ENCODE data around the gene ANKRD28.
"Not testable (repeated sequence)": the region's sequence is repeated elsewhere in the genome, so short reads cannot be mapped to it uniquely, and the experiment has no call there.

Gene ANKRD28

GRCh38 chr3:15797642-15798303, at the start of gene ANKRD28:
TSS of gene ANKRD28 (minus strand) at chr3:15797979. CDS start at chr3:15796521, 1,458 bp downstream.
- peak; percentile 69 for DNase-seq (ENCODE audit: low spot score)

GRCh38 chr3:15847239-15847638, 49.5 kb upstream of the ANKRD28 start:
- no peak for DNase-seq (ENCODE audit: low spot score)

GRCh38 chr3:15846606-15847005, 48.8 kb upstream of the ANKRD28 start:
- no peak for DNase-seq (ENCODE audit: low spot score)

DNA sequence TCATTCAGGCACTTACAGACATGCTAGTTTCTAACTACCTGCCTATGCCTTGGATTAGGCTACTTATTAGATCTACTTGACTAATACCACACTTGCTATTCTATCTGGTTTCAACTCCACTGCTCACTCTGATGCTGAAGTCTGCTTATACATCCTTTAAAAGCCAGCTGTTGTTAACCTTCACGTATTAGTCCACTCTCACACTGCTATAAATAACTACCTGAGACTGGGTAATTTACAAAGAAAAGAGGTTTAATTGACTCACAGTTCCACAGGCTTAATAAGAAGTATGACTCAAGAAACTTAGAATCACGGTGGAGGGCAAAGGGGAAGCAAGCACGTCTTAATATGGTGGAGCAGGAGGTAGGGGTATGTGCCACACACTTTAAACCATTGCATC, 47.7 kb upstream of the ANKRD28 start:
- no peak for DNase-seq (ENCODE audit: low spot score)

DNA sequence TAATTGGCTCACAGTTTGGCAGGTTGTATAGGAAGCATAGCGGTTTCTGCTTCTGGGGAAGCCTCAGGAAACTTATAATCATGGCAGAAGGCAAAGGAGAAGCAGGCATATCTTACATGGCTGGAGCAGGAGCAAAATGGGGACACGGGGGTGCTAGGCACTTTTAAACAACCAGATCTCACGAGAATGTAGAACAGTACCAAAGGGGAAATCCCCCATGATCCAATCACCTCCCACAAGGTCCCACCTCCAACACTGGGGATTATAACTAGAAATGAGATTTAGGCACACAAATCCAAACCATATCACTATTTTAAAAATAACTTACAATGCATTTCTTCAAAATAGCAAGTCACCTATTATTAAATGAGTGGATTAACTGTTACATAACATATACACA, 47.1 kb upstream of the ANKRD28 start:
- DNase-seq (ENCODE audit: low spot score), result no peak

DNA sequence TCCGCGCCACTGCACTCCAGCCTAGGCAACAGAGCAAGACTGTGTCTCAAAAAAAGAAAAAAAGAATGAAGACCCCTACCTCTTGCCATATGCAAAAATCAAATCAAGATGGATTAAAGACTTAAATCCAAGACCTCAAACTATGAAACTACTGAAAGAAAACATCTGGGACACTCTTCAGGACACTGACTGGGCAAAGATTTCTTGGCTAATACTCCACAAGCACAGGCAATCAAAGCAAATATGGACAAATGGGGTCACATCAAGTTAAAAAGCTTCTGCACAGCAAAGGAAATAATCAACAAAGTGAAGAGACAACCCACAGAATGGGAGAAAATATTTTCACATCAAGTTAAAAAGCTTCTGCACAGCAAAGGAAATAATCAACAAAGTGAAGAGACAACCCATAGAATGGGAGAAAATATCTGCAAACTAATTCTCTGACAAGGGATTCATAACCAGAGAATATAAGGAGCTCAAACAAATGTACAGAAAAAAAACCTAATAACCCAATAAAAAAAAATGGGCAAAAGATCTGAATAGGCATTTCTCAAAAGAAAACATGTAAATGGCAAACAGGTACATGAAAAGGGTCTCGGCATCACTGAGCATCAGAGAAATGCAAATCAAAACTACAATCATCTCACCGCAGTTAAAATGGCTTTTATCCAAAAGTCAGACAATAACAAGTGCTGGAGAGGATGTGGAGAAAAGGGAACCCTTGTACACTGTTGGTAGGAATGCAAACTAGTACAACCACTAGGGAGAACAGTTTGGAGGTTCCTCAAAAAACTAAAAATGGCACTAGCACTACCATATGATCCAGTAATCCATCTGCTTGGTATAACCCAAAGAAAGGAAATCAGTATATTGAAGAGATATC, 43.6 kb upstream of the ANKRD28 start:
- DNase-seq (ENCODE audit: low spot score), result not testable (repeated sequence)

- DNase-seq (ENCODE audit: low spot score), result no peak
Measured at GRCh38 chr3:15839568-15839967, 41.8 kb upstream of the ANKRD28 start.

DNA sequence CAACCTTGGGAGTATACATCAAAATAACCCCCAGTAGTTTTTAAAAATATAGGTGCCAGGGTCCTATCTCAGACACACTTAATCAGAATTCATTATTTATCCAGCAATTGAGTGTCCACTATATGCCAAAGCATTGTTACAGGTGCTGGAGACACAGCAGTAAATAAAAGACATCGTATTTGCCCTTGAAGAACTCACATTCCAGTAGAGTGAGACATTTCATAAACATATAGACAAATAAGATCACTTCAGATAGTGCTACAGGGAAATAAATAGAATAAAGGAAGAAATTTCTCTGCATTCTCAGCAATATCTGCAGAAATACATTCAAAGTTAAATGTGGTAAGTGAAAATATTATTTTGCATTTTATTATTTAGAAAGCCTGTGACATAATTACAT, 34.1 kb upstream of the ANKRD28 start:
- no peak for DNase-seq (ENCODE audit: low spot score)

GRCh38 chr3:15825016-15825415, 27.2 kb upstream of the ANKRD28 start:
- DNase-seq (ENCODE audit: low spot score), result no peak

GRCh38 chr3:15823092-15823491, 25.3 kb upstream of the ANKRD28 start:
- DNase-seq (ENCODE audit: low spot score), result no peak

DNA sequence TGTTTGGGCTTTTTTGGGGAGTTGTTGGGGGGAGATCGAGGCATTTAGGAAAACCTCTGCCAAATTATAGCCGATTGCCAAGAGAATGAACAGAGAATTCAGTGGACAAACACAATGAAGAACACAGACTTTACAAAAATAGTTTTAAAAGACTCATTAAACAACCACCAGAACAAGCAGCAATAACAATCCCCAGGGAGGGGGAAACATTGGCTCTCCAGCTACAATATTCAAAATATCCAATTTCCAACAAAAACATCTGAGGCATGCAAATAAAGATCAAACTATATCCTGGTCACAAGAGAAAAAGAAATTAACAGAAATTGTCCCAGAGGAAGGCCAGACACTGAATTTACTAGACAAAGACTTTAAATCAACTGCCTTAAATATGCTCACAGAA, 24.5 kb upstream of the ANKRD28 start:
- DNase-seq (ENCODE audit: low spot score), result no peak

- DNase-seq (ENCODE audit: low spot score), result no peak
Measured at GRCh38 chr3:15820911-15821310, 23.1 kb upstream of the ANKRD28 start.

- DNase-seq (ENCODE audit: low spot score), result no peak
Measured at GRCh38 chr3:15819576-15819975, 21.8 kb upstream of the ANKRD28 start.

DNA sequence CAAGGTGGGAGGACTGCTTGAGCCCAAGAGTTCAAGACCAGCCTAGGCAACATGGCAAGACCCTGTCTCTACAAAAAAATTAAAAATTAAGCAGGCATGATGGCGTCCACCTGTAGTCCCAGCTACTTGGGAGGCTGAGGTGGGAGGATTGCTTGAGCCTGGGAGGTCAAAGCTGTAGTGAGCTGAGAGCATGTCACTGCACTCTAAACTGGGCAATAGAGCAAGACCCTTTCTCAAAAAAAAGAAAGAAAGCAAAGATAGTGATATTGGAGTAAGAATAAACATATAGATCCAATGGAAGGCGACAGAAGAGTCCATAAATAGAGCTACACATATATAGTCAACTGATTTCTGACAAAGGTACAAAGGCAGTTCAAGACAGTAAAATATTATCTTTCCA, 21.3 kb upstream of the ANKRD28 start:
- DNase-seq (ENCODE audit: low spot score), result no peak

- no peak for DNase-seq (ENCODE audit: low spot score)
Measured at GRCh38 chr3:15815696-15816095, 17.9 kb upstream of the ANKRD28 start.

GRCh38 chr3:15813079-15813478, 15.3 kb upstream of the ANKRD28 start:
- DNase-seq (ENCODE audit: low spot score), result not testable (repeated sequence)

DNA sequence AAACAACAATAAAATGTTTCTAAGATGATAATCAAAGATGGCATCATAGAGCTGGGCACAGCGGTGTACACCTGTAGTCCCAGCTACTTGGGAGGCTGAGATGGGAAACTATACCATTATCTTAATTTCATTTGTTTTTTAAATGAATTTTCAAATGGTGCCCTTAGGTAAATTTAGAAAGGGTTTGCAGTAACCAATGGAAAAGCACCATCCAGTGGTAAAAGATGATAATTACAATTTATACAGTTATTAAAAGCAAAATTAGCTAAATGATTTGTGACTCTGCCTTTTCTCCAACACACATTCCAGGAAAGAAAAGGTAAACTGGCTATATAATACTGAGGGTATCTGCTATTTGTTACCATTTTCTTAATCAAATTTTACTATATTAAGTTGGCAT, 14.4 kb upstream of the ANKRD28 start:
- no peak for DNase-seq (ENCODE audit: low spot score)

- no peak for DNase-seq (ENCODE audit: low spot score)
Measured at GRCh38 chr3:15810702-15811101, 12.9 kb upstream of the ANKRD28 start.

GRCh38 chr3:15809313-15809712, 11.5 kb upstream of the ANKRD28 start:
- DNase-seq (ENCODE audit: low spot score), result no peak

- DNase-seq (ENCODE audit: low spot score), result no peak
Measured at GRCh38 chr3:15808679-15809310, 11.0 kb upstream of the ANKRD28 start.

DNA sequence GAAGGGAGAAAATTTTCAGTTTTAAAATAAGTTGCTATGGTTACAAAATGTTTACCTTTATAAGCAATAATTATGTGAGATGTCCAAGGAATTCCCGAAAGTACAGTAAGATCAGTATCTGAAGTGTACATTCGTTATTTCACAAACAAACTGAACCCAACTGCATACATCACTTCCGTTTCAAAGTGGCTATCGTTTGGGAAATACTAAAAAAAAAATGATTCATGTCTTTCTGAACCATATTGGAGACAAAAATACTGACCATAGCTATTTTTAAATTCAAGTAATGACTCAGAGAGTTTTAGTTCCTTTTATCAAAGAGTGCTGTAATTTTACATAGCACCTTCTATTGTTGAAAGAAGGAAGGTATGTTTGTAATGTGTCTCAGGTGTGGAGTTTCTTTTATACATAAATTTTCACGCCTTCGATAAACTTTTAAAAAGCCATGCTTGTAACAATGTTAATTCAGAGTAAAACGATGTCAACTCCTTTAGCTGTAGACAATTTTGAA, 8.0 kb upstream of the ANKRD28 start:
- no peak for DNase-seq (ENCODE audit: low spot score)

DNA sequence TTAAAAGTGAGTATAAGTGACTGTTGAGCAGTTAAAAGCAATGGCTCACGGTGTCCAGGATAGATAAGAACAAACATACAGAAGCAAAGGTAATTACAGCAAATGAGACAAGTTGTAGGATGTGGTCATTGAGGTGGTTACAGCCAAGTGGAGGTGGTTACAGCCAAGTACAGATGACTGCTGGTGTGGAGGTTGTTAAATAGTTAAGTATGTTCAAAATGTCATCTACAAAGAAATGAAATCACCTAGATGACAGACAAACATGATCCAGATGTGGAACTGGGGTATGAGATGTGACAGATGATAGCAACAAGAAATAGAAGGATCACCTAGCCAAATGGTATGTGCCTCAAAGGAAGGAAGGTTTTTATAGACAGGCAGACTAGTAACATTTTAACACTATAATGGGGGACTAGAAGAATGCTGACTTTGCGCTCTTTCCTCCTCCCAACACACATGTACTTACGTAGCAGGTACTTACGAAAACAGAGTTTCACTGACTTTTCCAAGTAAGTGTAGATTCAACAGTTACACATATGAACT, 6.8 kb upstream of the ANKRD28 start:
- DNase-seq (ENCODE audit: low spot score), result no peak

DNA sequence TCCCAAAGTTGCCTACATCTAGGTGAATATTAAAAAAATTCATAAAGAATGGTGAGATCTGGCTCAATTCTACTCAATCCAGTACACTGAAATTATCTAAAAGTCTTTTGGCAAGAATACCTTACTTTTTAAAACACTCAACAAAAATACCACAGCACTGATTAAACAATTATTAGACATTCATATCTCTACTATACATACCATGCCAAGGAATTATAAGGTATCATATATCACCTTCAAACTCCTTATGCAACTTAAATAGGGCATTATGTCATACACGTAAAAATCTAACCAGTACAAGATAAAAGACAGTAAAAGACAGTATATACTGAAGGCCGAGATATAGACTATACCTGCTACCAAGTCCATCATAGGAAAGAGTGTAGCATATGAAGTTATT, 6.1 kb upstream of the ANKRD28 start:
- DNase-seq (ENCODE audit: low spot score), result no peak

Measured in LoVo (cell line).